ENCODE data around the gene CCDC51. TPM values are rescaled to one million over a fixed set of nuclear protein-coding genes. Genes with fewer than 3 reads are reported as not detected.
A peak's percentile ranks its signal among the peaks of the same experiment; 100 is the strongest.

The CCDC51 gene
- total and polyA plus RNA-seq, 10 donors = 8.4 to 22.2 (median 15.0) TPM

DNA sequence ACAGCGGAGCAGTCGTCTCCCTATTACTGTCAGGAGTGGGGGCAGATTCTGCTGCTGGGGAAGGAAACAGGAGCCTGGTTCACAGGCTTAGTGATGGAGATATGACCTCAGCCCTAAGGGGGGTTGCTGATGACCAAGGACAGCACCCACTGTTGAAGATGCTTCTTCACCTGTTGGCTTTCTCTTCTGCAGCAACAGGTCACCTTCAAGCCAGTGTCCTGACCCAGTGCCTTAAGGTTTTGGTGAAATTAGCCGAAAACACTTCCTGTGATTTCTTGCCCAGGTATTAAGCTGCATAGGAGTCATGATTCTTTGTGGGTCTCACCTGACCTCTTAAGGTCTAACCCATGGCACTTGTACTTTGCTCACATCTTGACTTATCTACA lies 20.6 kb upstream of the CCDC51 start:
- H3K4me3 ChIP-seq = no peak overlapping the region
- H3K27me3 ChIP-seq (replicated peaks in 1 of 7) = no peaks in the 10 kb centered on the region
- DNase-seq = no peak
- no peaks in the 10 kb centered on the region for H3K9me3 ChIP-seq
- intact Hi-C loops (cut with DNase I; ENCODE audit: low total_unique reads) = loop anchor here (5.0 kb wide), 1 partner anchor 92 kb away; no protein-coding TSS in a partner anchor
- H3K36me3 ChIP-seq = peaks cover 0 to 95% (median 48%) of the 10 kb centered on the region in 6 donors
- no peak overlapping the region for H3K27ac ChIP-seq
- TF ChIP-seq, protein P1, sequence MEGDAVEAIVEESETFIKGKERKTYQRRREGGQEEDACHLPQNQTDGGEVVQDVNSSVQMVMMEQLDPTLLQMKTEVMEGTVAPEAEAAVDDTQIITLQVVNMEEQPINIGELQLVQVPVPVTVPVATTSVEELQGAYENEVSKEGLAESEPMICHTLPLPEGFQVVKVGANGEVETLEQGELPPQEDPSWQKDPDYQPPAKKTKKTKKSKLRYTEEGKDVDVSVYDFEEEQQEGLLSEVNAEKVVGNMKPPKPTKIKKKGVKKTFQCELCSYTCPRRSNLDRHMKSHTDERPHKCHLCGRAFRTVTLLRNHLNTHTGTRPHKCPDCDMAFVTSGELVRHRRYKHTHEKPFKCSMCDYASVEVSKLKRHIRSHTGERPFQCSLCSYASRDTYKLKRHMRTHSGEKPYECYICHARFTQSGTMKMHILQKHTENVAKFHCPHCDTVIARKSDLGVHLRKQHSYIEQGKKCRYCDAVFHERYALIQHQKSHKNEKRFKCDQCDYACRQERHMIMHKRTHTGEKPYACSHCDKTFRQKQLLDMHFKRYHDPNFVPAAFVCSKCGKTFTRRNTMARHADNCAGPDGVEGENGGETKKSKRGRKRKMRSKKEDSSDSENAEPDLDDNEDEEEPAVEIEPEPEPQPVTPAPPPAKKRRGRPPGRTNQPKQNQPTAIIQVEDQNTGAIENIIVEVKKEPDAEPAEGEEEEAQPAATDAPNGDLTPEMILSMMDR (IDR thresholded peaks at IDR 0.05 in 8 of 11, conservative IDR thresholded peaks at IDR 0.05 in 3 of 11) = no peak
- TF ChIP-seq POLR2A (IDR thresholded peaks at IDR 0.05) = no peak
- TF ChIP-seq POLR2AphosphoS5 (IDR thresholded peaks at IDR 0.05) = no peak
- H3K4me1 ChIP-seq = peaks cover 6 to 14% (median 10%) of the 10 kb centered on the region in 6 donors
- 92 to 100% (median 95%) methylated on average over 2 to 3 of the region's 3 CpGs for WGBS, 5 donors

DNA sequence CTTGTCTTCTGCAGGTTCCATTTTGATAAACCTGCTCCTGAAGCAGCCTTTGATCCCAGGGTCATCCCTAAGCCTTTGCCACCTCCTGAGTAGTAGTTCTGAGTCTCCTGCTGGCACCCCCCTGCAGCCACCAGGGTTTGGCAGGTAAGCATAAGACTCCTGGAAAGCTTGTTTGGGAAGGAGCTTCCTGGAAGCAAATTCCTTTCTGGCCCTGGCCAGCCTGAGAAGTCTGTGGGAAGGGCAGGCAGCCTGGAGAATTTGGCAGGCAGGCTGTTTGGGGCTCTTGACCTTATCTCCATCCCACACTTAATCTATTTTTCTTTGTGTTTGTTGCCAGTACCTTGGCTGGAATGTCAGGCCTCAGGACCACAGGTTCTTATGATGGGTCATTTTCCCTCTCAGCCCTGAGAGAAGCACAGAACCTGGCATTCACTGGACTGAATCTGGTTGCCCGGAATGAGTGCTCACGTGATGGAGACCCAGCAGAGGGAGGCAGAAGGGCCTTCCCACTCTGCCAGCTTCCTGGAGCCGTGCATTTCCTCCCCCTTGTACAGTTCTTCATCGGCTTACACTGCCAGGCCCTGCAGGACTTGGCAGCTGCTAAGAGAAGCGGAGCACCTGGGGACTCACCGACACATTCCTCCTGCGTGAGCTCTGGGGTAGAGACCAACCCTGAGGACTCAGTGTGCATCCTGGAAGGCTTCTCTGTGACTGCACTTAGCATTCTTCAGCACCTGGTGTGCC lies 20.0 kb upstream of the CCDC51 start:
- intact Hi-C loops (cut with DNase I; ENCODE audit: low total_unique reads) = loop anchor here (5.0 kb wide), 1 partner anchor 92 kb away; no protein-coding TSS in a partner anchor
- Histone ChIP-seq H3K9me3 (no peaks in the 10 kb centered on the region), H3K4me1 (peaks cover 1 to 9% (median 5%) of the 10 kb centered on the region in 6 donors), H3K27ac (no peak overlapping the region), H3K27me3 (replicated peaks in 1 of 7) (no peaks in the 10 kb centered on the region), H3K36me3 (peaks cover 0 to 97% (median 53%) of the 10 kb centered on the region in 6 donors), H3K4me3 (no peak overlapping the region)
- 82 to 98% (median 89%) methylated on average over 6 to 7 of the region's 7 CpGs for WGBS, 5 donors
- TF ChIP-seq POLR2A (IDR thresholded peaks at IDR 0.05) (no peak), POLR2AphosphoS5 (IDR thresholded peaks at IDR 0.05) (no peak)
- TF ChIP-seq, protein P1 (IDR thresholded peaks at IDR 0.05 in 8 of 11, conservative IDR thresholded peaks at IDR 0.05 in 3 of 11) = no peak
- peak; percentile 45 for DNase-seq

GRCh38 chr3:48459331-48459730 lies 19.4 kb upstream of the CCDC51 start:
- peaks cover 0 to 97% (median 59%) of the 10 kb centered on the region in 6 donors for H3K36me3 ChIP-seq
- no peaks in the 10 kb centered on the region for H3K27me3 ChIP-seq (replicated peaks in 1 of 7)

GRCh38 chr3:48456456-48456855 lies 16.5 kb upstream of the CCDC51 start:
- peak; percentile 0 for DNase-seq
- intact Hi-C loops (cut with DNase I; ENCODE audit: low total_unique reads) = no loop called here
- TF ChIP-seq POLR2A (IDR thresholded peaks at IDR 0.05) (no peak), POLR2AphosphoS5 (IDR thresholded peaks at IDR 0.05) (no peak)
- TF ChIP-seq, protein P1 (IDR thresholded peaks at IDR 0.05 in 8 of 11, conservative IDR thresholded peaks at IDR 0.05 in 3 of 11) = no peak
- H3K27ac ChIP-seq = no peak overlapping the region
- no peaks in the 10 kb centered on the region for H3K4me1 ChIP-seq
- peaks cover 0 to 100% (median 83%) of the 10 kb centered on the region in 6 donors for H3K36me3 ChIP-seq
- H3K4me3 ChIP-seq = no peak overlapping the region
- no peaks in the 10 kb centered on the region for H3K9me3 ChIP-seq
- H3K27me3 ChIP-seq (replicated peaks in 1 of 7) = no peaks in the 10 kb centered on the region
- 84 to 100% (median 96%) methylated on average over 1 of the region's 1 CpG for WGBS, 5 donors

More at GRCh38 chr3:48459331-48459730, 19.4 kb upstream of the CCDC51 start:
- H3K9me3 ChIP-seq = no peaks in the 10 kb centered on the region
- peak; percentile 38 for DNase-seq
- TF ChIP-seq, protein P1 (IDR thresholded peaks at IDR 0.05 in 8 of 11, conservative IDR thresholded peaks at IDR 0.05 in 3 of 11) = no peak
- TF ChIP-seq POLR2A (IDR thresholded peaks at IDR 0.05) (no peak), POLR2AphosphoS5 (IDR thresholded peaks at IDR 0.05) (no peak)
- H3K27ac ChIP-seq = no peak overlapping the region
- H3K4me3 ChIP-seq = no peak overlapping the region
- H3K4me1 ChIP-seq = peaks cover 0 to 2% (median 0%) of the 10 kb centered on the region in 6 donors
- WGBS, 5 donors = 88 to 100% (median 97%) methylated on average over 3 of the region's 3 CpGs
- intact Hi-C loops (cut with DNase I; ENCODE audit: low total_unique reads) = no loop called here
